Panc1 (cell line): Measurements from ENCODE around the gene ABHD17A.

Experiments used
- CTCF ChIP-seq: fragments of 450-650 bp; IDR thresholded peaks from 2 replicates; pipeline ENCODE4 v1.5.1; 2017; ENCODE audit warnings: mild to moderate bottlenecking
- POLR2AphosphoS5 ChIP-seq: IDR thresholded peaks from 2 replicates; pipeline ENCODE4 v1.6.1; 2012; ENCODE audit warnings: mild to moderate bottlenecking, low read depth, low read length, moderate library complexity
- SIN3A ChIP-seq: IDR thresholded peaks from 2 replicates; pipeline ENCODE4 v1.6.1; 2012; ENCODE audit warnings: low read depth, mild to moderate bottlenecking, low read length, moderate library complexity, borderline replicate concordance; ENCODE audit not compliant: insufficient read depth
- TCF7L2 ChIP-seq: IDR thresholded peaks from 2 replicates; pipeline ENCODE4 v1.6.1; 2011; ENCODE audit warnings: mild to moderate bottlenecking, low read depth, low read length, inconsistent platforms

- no peak for TF ChIP-seq CTCF
- TF ChIP-seq SIN3A, result no peak
- no peak; the same call in 1 of the 2 replicates for TF ChIP-seq POLR2AphosphoS5
- TF ChIP-seq TCF7L2, result no peak
These were observed 27.5 kb downstream of the ABHD17A start for GRCh38 chr19:1857648-1858326.
